Mucosa of descending colon (tissue), 3 donors: ENCODE results near the gene MVB12A. TPM values are rescaled to one million over a fixed set of nuclear protein-coding genes. Genes with fewer than 3 reads are reported as not detected.

ENCODE experiments used
- ATAC-seq: fragments of 200-7000 bp; cut with Tn5 transposase; one replicate; pipeline ENCODE4 v1.9.1; 2020; ENCODE audit warnings: mild to moderate bottlenecking, moderate library complexity
- DNase-seq, 3 donors: peaks; one replicate each; pipeline ENCODE4 v3.0.0-alpha.2; 2020
- H3K36me3 ChIP-seq: fragments of 200-600 bp; one replicate; pipeline ENCODE4 v1.8.0; 2021; ENCODE audit warnings: low read depth, mild to moderate bottlenecking
- H3K4me1 ChIP-seq: fragments of 200-600 bp; one replicate; pipeline ENCODE4 v1.8.0; 2021; ENCODE audit warnings: low read depth, mild to moderate bottlenecking
- H3K4me3 ChIP-seq: fragments of 200-600 bp; one replicate; pipeline ENCODE4 v1.8.0; 2021; ENCODE audit warnings: mild to moderate bottlenecking
- H3K9me3 ChIP-seq: fragments of 200-600 bp; one replicate; pipeline ENCODE4 v1.8.0; 2021; ENCODE audit warnings: mild to moderate bottlenecking
- intact Hi-C, 2 donors: fragments of 100-400 bp; cut with DNase I in 1 of 2; cut with micrococcal nuclease in 1 of 2; formaldehyde crosslinking; loops; one replicate each; pipeline versions ENCODE4 v1.11.0 to v1.11.1; 2022; cut with DNase I, micrococcal nuclease
- total RNA-seq, 3 donors: library from RNA; stranded (reverse); fragmentation: NEBNext Ultra II Directional in 2 of 3; extraction: Animal tissue kit (Norgen Biotek cat#: 25700) in 2 of 3; gene quantifications; one replicate each; pipeline versions ENCODE4 v1.2.1 to v1.2.4, GENCODE V29; 2021 to 2023
- TF ChIP-seq, protein P1 (sequence below): fragments of 200-600 bp; IDR thresholded peaks from one replicate; pipeline ENCODE4 v1.8.0; 2022; ENCODE audit warnings: antibody characterized with exemption, mild to moderate bottlenecking
- donor health status: DM: no; HTN: no; CAD: no; lungs with moderate emphysema.
- donor health status: DM: no; HTN: no; CAD: no.
- donor health status: DM: no; HTN: yes; CAD: no.

The MVB12A gene
- total RNA-seq, 3 donors from 2014 or later = 42.7 to 53.3 (median 52.1) TPM

DNA sequence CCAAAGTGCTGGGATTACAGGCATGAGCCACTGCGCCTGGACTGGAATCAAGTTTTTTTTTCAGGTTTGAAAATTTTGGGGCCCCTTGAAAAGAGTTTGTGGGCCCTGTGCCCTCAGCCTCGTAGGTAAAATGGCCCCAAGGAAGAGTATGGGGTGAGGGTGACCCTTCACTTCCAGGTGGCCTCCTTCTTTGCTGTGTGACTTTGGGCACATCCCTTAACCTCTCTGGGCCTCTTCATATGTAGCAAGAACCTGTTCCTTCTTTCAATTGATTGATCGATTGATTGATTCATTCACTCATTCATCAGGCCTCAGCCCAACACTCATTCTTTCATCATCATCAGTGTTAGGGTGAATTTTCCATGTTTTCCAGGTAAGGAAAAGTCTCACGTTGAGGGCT is 32.0 kb downstream of the MVB12A start:
- no peaks in the 10 kb centered on the region for H3K36me3 ChIP-seq
- DNase-seq (no peak), ATAC-seq (no peak)
- TF ChIP-seq, protein P1, sequence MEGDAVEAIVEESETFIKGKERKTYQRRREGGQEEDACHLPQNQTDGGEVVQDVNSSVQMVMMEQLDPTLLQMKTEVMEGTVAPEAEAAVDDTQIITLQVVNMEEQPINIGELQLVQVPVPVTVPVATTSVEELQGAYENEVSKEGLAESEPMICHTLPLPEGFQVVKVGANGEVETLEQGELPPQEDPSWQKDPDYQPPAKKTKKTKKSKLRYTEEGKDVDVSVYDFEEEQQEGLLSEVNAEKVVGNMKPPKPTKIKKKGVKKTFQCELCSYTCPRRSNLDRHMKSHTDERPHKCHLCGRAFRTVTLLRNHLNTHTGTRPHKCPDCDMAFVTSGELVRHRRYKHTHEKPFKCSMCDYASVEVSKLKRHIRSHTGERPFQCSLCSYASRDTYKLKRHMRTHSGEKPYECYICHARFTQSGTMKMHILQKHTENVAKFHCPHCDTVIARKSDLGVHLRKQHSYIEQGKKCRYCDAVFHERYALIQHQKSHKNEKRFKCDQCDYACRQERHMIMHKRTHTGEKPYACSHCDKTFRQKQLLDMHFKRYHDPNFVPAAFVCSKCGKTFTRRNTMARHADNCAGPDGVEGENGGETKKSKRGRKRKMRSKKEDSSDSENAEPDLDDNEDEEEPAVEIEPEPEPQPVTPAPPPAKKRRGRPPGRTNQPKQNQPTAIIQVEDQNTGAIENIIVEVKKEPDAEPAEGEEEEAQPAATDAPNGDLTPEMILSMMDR = no peak
- intact Hi-C loops = no loop called here
- no peaks in the 10 kb centered on the region for H3K4me1 ChIP-seq
- H3K4me3 ChIP-seq = no peak overlapping the region
- H3K9me3 ChIP-seq = no peaks in the 10 kb centered on the region

DNA sequence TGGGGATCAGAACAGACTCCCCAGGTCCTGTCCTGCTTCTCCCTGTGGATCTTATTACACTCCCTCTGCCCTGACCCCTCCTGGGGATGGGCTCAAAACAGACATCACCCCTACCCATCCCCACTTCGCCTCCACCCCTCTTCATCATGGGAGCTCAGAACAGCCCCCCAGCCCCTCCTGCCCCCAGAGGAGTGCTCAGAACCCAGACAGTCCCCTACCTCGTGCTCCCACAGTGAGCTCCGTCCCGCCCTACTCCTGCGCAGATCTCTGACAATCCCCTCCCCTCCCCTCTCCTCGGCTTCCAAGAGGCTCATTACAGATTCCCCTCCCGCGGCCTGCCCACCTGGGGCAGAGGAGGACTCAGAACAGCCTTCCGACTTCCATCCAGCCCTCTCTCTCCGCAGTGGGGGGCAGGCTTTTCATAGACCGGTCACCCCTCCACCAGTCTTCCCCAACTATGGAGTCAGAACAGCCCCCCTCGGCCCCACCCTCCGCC is 34.8 kb downstream of the MVB12A start:
- no peak for DNase-seq
- H3K9me3 ChIP-seq = no peaks in the 10 kb centered on the region
- no peak for ATAC-seq
- no peaks in the 10 kb centered on the region for H3K4me1 ChIP-seq
- TF ChIP-seq, protein P1 = no peak
- intact Hi-C loops = no loop called here
- no peak overlapping the region for H3K4me3 ChIP-seq
- H3K36me3 ChIP-seq = no peaks in the 10 kb centered on the region

DNA sequence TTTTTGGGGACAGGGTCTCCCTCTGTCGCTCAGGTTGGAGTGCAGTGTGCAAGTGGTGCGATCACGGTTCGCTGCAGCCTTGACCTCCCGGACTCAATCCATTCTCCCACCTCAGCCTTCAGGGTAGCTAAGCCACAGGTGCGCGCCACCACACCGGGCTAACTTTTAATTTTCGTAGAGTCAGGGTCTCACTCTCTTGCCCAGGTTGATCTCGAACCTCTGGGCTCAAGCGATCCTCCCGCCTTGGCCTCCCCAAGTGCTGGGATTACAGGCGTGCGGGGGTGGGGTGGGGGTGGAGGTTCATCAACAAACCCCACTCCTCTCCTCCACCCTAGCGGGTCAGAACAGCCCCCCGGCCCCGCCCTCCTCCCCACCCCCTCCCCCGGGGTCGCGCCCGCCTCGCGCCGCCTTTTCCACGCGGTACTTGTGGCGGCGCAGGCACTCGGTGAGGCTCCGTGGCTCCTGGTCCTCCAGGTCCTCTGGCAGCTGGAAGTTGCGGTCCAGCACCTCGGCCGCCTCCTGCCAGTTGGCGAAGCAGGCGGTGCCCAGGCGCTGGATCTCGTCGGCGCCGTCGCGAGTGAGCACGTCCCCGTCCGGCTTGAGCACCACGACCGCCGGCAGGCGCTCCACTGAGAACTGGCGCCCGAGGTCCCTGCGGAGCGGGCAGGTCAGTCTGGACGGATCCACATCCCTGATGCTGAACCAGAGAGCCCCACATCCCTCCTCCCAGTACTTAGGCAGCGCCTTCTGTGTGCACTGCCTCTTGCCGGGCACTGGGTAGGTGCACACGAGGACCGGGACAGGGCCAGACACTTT is 35.7 kb downstream of the MVB12A start:
- TF ChIP-seq, protein P1 = no peak
- DNase-seq = no peak
- no peak for ATAC-seq
- intact Hi-C loops = no loop called here
- Histone ChIP-seq H3K4me1 (no peaks in the 10 kb centered on the region), H3K4me3 (no peak overlapping the region), H3K9me3 (no peaks in the 10 kb centered on the region), H3K36me3 (no peaks in the 10 kb centered on the region)

DNA sequence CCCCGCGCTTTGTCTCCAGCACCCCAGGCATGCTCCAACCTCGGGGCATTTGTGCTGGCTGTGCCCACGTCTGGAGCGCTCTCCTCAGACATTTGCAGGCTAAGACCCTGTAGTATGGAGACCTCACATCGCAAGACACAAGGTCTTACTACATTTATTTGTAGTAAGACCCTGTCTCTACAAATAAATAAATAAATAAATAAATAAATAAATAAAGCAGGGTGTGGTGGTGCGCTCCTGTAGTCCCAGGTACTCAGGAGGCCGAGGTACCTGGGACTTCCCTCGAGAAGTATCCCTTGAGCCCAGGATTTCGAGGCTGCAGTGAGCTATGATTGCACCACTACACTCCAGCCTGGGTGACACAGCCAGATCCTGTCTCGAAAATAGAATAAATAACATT is 36.3 kb downstream of the MVB12A start:
- Histone ChIP-seq H3K4me1 (no peaks in the 10 kb centered on the region), H3K36me3 (no peaks in the 10 kb centered on the region), H3K4me3 (no peak overlapping the region), H3K9me3 (no peaks in the 10 kb centered on the region)
- no peak for DNase-seq
- TF ChIP-seq, protein P1 = no peak
- ATAC-seq = no peak
- intact Hi-C loops = no loop called here

DNA sequence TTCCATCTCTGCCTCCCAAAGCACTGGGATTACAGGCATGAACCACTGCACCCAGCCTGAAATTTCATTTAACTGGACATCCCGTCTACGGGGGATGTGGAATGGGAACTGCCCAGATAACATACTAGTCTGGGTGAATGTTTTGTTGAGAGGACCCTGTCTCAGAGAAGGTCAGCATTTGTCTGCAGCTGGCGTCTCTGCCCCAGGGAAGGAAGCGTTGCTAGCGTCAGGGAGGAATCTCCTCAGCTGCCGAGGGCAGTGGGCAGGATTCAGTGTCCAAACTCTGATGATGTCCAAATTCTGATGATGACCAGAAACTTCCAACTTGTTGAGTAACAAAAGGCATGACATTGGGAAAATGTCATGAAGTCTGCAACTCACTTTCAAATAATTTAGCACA is 37.8 kb downstream of the MVB12A start:
- Histone ChIP-seq H3K4me3 (no peak overlapping the region), H3K9me3 (no peaks in the 10 kb centered on the region), H3K36me3 (no peaks in the 10 kb centered on the region), H3K4me1 (no peaks in the 10 kb centered on the region)
- TF ChIP-seq, protein P1 = no peak
- intact Hi-C loops = no loop called here
- no peak for ATAC-seq
- no peak for DNase-seq
